Measurements from ENCODE around the gene LSM5. TPM values are rescaled to one million over a fixed set of nuclear protein-coding genes. Genes with fewer than 3 reads are reported as not detected.
"Not testable (repeated sequence)": the region's sequence is repeated elsewhere in the genome, so short reads cannot be mapped to it uniquely, and the experiment has no call there.

Gene LSM5
- total and polyA plus RNA-seq, 7 donors = 19.6 to 108 (median 44.3) TPM

GRCh38 chr7:32476816-32477648, 13.1 kb downstream of the LSM5 start:
- DNase-seq (no peak), ATAC-seq (no peak)
- H3K27me3 ChIP-seq (ENCODE audit: insufficient read depth in 3 of 3, low read length in 2 of 3) = no peaks in the 10 kb centered on the region
- no peaks in the 10 kb centered on the region for H3K9me3 ChIP-seq
- H3K4me3 ChIP-seq = no peak overlapping the region
- no peak overlapping the region for H3K27ac ChIP-seq
- no peak for TF ChIP-seq CTCF (IDR thresholded peaks at IDR 0.05)
- 71 to 75% (median 73%) methylated on average over 3 of the region's 3 CpGs for WGBS, 3 donors
- H3K4me1 ChIP-seq = no peaks in the 10 kb centered on the region
- intact Hi-C loops (cut with DNase I) = loop anchor here in 1 of 2 donors (5.0 kb wide), 1 partner anchor 265 kb away; no protein-coding TSS in a partner anchor
- no peaks in the 10 kb centered on the region for H3K36me3 ChIP-seq (ENCODE audit: insufficient read depth in 1 of 2, low read depth in 1 of 2)

- no peak for TF ChIP-seq CTCF (IDR thresholded peaks at IDR 0.05)
- Histone ChIP-seq H3K27ac (no peak overlapping the region), H3K36me3 (ENCODE audit: insufficient read depth in 1 of 2, low read depth in 1 of 2) (no peaks in the 10 kb centered on the region), H3K27me3 (ENCODE audit: insufficient read depth in 3 of 3, low read length in 2 of 3) (no peaks in the 10 kb centered on the region), H3K4me1 (no peaks in the 10 kb centered on the region), H3K9me3 (no peaks in the 10 kb centered on the region), H3K4me3 (no peak overlapping the region)
- no peak for ATAC-seq
- no peak for DNase-seq
- WGBS, 3 donors = 68 to 81% (median 72%) methylated on average over 1 of the region's 1 CpG
- intact Hi-C loops (cut with DNase I) = no loop called here
These were observed 16.2 kb downstream of the LSM5 start for GRCh38 chr7:32474008-32474407.

- Histone ChIP-seq H3K36me3 (ENCODE audit: insufficient read depth in 1 of 2, low read depth in 1 of 2) (no peaks in the 10 kb centered on the region), H3K4me1 (no peaks in the 10 kb centered on the region), H3K27ac (no peak overlapping the region), H3K27me3 (ENCODE audit: insufficient read depth in 3 of 3, low read length in 2 of 3) (no peaks in the 10 kb centered on the region), H3K4me3 (no peak overlapping the region), H3K9me3 (no peaks in the 10 kb centered on the region)
- no peak for TF ChIP-seq CTCF (IDR thresholded peaks at IDR 0.05)
- ATAC-seq (no peak), DNase-seq (no peak)
- intact Hi-C loops (cut with DNase I) = no loop called here
- 70 to 81% (median 80%) methylated on average over 9 of the region's 9 CpGs for WGBS, 3 donors
These were observed 18.2 kb downstream of the LSM5 start for GRCh38 chr7:32472015-32472414.

- ATAC-seq (no peak), DNase-seq (no peak)
- Histone ChIP-seq H3K4me1 (no peaks in the 10 kb centered on the region), H3K27me3 (ENCODE audit: insufficient read depth in 3 of 3, low read length in 2 of 3) (no peaks in the 10 kb centered on the region), H3K4me3 (no peak overlapping the region), H3K36me3 (ENCODE audit: insufficient read depth in 1 of 2, low read depth in 1 of 2) (no peaks in the 10 kb centered on the region), H3K27ac (no peak overlapping the region), H3K9me3 (no peaks in the 10 kb centered on the region)
- 56 to 63% (median 58%) methylated on average over 5 of the region's 5 CpGs for WGBS, 3 donors
- no peak for TF ChIP-seq CTCF (IDR thresholded peaks at IDR 0.05)
- intact Hi-C loops (cut with DNase I) = no loop called here
These were observed 19.3 kb downstream of the LSM5 start for GRCh38 chr7:32470871-32471270.

- H3K36me3 ChIP-seq (ENCODE audit: insufficient read depth in 1 of 2, low read depth in 1 of 2); intact Hi-C loops (cut with DNase I); DNase-seq; ATAC-seq; H3K27me3 ChIP-seq (ENCODE audit: insufficient read depth in 3 of 3, low read length in 2 of 3); H3K27ac ChIP-seq; H3K9me3 ChIP-seq; H3K4me3 ChIP-seq; H3K4me1 ChIP-seq: not testable (repeated sequence)
- WGBS, 3 donors = no CpG with 5 or more reads among the region's 2 CpGs
These were observed 20.2 kb downstream of the LSM5 start for GRCh38 chr7:32470004-32470403.

- H3K4me1 ChIP-seq; H3K27me3 ChIP-seq (ENCODE audit: insufficient read depth in 3 of 3, low read length in 2 of 3); H3K36me3 ChIP-seq (ENCODE audit: insufficient read depth in 1 of 2, low read depth in 1 of 2); H3K9me3 ChIP-seq; ATAC-seq; H3K27ac ChIP-seq; H3K4me3 ChIP-seq; DNase-seq; intact Hi-C loops (cut with DNase I): not testable (repeated sequence)
- 80 to 85% (median 84%) methylated on average over 8 to 15 of the region's 30 CpGs for WGBS, 3 donors
These were observed 25.4 kb downstream of the LSM5 start for GRCh38 chr7:32464641-32465416.

Data from psoas muscle (tissue), 8 donors.